Mesenteric fat pad (tissue), 1 donor: ENCODE data around the gene CA12. TPM values are rescaled to one million over a fixed set of nuclear protein-coding genes. Genes with fewer than 3 reads are reported as not detected.
A peak's percentile ranks its signal among the peaks of the same experiment; 100 is the strongest.

Source experiments
- DNase-seq: peaks from one replicate; pipeline ENCODE4 v3.0.0-alpha.2; 2020; ENCODE audit warnings: low spot score
- total RNA-seq: library from RNA; stranded (reverse); fragmentation: NEBNext Ultra II Directional; extraction: Animal tissue kit (Norgen Biotek cat#: 25700); gene quantifications from one replicate; pipeline ENCODE4 v1.2.1, GENCODE V29; 2021
- donor health status: DM: yes; HTN: yes; CAD: no.

CA12 gene
- total RNA-seq, 1 donor from 2014 or later, result 3.1 TPM

DNA sequence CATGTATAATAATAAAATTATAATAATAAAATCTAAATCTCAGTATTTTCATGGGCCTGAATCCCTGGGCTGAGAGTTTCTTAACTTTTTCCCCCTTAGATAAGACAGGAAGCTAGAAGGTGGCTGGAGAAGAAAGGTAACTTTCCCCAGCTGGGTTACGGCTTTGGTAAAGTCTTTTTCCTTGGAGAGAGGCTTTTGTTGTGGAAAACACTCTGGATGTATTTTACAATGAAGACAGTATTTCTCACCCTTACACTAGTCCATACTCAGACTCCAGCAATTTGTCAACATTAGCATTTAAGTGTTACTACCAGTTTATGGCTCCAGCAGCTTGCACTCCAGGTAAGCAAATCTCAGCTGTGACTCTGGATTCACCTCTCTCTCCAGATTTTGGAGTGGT, 69.4 kb downstream of the CA12 start:
- DNase-seq, result no peak

DNA sequence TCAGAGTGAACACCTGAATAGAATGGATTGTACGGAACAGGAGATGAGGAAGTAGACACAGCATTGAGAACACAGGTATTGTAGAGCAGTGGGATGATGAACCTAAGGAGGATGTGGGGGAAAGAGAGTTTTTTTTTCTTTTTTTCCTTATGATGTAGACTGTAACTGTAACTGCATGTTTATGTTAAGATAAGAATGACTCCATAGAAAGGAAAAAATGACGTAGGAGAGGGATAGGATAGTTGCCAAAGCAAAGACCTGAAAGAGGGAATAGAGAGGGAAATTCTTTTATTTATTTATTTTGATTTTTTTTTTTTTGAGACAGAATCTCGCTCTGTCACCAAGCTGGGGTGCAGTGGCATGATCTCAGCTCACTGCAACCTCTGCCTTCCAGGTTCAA, 71.0 kb downstream of the CA12 start:
- no peak for DNase-seq

DNA sequence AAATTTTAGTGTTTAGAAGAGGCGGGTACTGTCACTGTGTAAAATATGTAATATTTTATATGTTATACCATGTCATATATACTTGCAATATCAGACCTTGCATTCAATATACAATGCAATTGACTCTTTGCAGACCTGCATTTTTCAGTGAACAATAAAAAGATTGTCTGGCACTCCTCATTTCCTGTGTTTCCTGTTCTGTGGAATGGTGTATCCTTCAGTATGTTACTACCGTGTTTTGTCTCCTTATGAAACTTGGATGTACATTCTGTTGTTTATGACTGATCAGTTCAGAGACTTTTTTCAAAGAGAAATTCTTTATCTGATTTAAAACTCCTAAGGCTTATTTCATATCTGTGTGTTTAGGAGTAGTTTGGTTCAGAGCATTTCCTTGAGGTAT, 72.7 kb downstream of the CA12 start:
- no peak for DNase-seq

DNA sequence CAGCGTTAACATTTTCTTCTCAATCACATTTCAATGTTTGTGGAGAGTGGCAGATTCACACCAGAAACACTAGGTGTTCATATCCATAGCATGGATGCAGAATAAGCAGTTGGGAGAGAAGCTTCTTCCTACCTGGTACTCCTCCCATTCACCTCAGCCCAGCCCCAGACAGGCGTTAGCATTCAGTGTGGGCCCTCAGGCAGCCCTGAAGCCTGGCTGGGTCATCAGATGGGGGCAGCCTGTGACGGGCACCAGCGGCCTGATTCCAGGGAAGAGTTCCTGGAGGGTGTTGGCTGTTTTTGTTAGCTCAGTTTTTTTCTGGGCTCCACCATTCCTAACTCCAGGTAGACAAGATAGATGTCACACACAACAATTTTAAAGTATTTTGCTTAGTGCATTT, 73.2 kb downstream of the CA12 start:
- DNase-seq, result no peak

DNA sequence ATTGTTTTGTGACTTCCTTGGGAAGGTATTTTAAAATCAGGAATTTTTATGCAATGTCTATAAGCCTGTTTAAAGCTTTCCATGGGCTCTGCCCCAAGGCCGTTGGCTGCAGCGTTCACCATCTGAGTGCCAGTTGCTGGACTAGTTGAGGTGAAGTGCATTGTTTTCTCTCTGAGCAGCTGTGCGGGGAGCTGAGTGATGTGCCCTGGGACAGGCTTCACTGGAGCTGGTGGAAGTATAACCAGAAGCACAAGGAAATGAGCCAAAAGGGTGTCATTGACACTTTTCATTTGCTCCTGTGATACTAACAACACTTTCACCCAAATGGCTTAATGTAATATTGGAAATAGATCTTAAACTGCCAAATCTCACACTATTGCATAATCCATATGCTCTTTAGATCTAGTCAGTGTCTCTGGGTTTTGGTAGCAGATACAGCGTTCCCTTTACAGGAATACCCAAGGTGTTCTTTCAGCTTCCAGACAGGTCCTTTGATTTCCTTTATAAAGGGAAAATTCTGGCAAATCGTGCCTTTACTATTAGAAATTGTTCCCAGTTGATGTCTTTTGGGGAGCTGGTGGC, 75.1 kb downstream of the CA12 start:
- DNase-seq, result no peak

DNA sequence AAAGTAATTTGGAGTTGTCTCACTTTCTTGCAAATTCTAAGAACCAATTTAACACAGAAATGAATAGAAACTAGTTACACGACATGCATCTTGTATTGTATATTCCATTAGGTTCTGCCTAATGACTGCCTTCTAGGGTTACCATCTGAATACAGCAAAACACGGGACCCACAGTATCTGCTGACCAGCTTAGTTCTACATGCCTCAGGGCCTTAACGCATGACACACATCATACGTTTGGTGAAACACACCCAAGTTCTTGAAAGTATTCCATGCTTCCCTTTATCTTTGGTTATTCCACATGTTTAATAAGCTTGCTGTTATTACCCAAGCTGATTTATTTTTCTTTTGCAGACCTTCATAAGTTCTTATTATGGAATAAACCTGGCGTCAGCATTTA, 76.4 kb downstream of the CA12 start:
- DNase-seq, result no peak

DNA sequence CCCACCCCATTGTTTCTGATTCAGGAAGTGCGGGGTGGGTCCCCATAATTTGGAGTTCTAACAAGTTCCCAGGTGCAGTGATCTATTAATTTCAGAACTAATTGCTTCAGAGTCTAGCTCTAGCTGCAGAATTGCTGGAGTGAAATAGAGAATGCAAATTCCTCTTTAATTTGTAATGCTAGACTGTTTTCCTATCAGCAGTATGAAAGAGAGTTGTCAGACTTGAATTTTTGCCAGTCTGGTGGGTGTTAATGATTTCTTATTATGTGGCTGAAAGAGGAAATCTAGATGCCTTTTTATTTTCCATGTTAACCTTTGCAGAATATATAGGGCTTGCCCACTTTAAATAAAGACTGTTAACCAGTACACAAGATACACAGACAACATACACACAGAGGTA, 80.6 kb downstream of the CA12 start:
- DNase-seq, result no peak

DNA sequence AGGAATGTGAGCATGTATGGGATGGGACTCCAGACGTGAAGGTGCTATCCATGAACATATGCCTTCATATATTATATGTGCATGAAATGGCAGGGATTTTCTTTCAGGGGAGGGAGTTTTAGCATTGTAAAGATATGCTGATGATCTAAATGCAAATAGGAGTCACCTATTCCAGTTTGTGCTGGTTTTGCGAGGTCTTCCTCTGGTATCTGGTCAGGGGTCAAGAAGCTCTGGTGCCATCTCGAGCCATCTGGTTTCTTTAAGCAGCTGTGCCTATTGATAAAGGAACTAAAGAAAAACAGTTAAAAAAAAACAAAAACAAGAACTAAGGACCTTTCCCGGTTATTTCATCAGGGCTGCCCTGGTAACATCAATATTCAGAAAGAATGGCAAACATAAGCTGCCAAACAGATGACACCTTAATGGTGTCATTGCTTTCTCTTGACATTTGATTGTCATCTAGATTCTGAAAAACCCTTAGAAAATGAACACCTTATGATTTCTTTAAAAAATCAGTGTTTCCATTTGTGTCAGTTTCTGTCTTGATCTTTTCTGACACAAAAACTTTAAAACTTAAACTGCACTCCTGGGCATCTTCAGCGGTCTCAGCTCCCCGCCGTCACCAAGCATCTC, 81.6 kb downstream of the CA12 start:
- no peak for DNase-seq

DNA sequence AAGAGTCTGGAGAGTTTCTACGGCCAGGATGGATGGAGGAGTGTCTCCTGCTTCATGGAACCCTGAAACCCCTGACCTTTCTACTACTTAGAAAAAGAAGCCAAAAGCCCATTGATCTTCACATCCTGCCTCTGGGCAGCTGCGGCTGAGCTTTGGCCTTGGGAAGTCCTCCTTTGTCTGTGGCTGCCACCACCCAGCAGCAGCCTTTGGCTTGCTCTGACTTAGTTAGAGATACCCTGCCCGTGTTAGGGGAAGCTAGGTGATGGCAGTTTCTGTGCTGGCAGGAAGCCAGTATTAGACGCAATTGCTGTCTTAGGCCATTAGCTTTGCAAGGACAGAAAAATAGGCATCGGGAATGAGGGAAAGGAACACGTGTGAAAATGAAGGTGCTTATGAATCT, 85.5 kb downstream of the CA12 start:
- DNase-seq, result no peak

DNA sequence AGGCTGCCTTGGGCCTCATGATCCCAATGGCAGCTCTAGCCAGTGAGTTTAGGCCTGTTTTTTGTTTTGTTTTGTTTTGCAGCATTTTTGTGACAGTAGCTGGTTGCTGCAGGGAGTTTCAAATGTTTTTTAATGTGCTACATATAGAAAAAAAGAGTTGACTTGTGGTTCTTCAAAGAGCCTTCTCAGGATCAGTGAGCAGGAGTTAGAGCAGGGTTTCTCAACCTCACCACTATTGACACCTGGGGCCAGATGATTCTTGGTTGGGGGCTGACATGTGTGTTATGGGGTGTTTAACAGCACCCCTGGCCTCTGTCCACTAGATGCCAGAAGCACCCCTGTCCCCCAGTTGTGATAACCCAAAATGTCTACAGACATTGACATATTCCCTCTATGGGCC, 86.3 kb downstream of the CA12 start:
- no peak for DNase-seq

DNA sequence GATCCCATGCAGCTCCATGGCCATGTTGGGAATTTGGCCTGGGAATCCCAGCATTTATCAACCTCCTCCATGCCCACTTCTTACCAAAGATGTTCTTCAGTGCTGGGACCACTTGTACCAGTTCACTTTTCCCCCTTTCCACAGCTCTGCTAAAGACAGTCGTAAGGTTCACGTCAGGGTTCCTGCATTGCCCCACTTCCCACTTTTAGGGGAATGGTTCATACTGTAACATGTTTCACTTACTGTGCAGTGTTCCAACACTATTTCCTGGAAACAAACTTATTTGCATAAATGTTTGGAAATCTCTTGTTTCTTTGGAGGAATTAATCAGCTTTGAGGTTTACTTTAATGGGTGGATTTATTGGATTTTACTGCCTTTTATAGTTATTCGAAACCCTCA, 87.3 kb downstream of the CA12 start:
- DNase-seq, result no peak

DNA sequence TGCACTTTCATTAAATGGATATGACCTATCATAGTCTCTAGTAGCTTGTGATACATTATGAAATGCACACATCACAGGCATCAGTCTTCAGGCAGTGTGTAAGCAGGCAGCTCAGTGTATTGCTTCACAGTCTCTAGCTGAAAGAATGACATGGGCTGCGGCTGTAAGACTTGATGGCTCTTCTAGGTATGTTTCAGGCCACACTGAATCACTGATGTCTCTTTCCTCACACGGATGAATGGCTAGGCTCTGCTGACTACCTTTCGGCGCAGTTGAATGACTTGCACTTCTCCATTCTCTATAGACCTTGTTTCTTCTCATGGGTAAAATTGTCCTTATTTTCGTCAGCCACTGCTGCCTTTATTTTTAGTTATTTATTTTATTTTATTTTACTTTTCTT, 88.9 kb downstream of the CA12 start:
- DNase-seq, result no peak

DNA sequence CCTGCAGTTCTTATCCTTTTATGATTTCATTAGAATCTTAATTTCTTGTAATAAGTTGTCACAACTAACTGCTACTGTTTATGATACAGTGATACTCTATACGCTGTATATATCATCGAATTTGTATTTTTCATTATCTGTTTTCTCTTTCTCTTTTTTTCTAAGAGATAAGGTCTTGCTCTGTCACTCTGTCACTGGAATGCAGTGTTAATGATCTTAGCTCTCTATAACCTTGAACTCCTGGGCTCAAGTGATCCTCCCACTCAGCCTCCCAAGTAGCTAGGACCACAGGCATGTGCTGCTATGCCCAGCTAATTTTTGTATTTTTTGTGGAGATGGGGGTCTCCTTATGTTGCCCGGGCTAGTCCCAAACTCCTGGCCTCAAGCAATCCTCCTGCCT, 89.4 kb downstream of the CA12 start:
- no peak for DNase-seq

DNA sequence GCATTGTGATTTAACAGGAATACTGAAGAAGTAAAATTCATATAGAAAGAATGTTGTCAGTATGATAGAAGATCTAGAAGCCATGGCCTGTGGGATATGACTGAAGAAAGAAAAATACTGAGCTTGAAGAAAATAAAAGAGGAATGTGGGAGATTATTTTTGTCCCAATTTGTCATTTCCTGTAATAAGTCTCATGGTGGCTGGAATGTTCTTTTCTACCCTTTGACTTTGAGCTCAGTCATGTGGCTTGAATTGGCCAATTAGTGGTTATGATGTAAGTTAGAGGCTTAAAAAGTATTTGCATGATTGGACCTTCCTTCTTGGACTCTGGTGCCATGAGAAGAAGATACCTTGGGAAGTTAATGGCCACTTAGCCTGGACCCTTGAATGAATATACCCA, 90.1 kb downstream of the CA12 start:
- DNase-seq, result no peak

DNA sequence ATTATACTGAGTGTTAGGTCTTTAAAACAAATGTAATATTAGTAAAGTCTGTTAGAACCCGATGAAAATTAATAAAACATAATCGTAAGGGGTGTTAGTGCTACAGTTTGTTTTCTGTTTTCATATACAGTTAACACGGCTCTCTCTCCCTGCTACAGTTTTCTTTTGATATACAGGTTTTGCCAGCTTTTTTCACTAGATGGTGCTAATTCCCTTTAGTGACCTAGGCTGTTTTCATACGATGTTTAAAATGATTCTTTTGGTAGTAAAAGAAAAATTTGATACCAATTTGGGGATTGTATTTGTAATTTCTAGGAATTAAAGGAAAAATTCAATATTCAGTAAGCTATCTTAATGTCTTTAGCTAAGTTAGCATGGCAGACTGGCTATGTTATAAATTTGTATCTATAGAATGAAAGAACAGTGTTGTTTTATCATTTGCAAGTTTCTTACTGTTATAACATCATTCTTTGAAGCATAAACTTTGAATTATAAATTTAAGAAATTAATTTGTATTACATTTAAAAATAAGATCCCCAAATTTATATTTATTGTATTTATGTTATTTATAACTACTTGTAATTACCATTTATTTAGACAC, 92.8 kb downstream of the CA12 start:
- no peak for DNase-seq

DNA sequence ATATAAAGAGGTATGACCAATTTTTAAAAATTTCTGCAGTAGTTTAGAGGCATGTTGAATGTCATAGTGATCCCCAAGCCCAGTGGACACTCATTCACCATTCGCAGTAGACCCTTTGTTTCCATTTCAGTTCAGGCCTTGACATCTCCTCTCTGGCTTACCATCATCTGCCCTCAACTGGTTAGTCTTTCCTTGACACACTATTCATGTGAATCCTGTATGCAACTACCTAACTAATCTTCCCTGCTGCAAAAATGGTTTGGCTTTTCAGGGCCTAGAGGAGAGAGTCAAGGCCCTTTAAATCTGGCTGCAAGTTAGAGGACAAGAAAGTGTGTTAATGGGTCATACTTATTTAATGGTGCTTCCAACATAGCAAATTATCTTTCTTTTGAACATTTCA, 93.3 kb downstream of the CA12 start:
- no peak for DNase-seq

DNA sequence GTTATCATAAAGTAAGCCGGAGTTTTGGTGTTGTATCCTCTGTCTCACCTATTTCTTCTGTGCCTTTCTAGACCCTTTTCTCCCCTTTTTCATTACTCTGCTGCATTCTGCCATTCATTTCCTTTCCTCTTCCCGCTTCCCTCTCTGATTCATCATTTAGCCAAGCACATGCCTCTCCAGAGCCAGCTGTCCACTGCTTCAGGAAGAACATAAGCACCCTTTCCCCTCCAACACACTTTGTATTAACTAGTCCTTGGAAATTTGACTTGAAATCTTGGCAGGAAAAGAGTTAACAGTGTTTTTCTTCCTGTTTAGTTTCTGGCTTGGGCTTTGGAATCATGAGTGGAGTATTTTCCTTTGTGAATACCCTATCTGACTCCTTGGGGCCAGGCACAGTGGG, 94.5 kb downstream of the CA12 start:
- DNase-seq, result no peak

DNA sequence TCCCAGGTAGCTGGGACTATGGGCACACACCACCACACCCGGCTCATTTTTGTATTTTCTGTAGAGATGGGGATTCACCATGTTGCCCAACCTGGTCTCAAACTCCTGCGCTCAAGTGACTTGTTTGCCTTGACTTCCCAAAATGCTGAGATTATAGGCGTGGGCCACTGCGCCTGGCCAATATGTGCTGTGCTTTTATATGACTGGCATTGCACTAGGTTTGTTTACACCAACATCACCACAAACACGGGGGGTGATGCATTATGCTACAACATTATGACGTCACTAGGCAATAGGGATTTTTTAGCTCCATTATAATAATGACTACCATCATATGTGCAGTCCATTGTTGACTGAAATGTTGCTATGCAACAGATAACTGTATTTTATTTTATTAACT, 97.3 kb downstream of the CA12 start:
- no peak for DNase-seq

DNA sequence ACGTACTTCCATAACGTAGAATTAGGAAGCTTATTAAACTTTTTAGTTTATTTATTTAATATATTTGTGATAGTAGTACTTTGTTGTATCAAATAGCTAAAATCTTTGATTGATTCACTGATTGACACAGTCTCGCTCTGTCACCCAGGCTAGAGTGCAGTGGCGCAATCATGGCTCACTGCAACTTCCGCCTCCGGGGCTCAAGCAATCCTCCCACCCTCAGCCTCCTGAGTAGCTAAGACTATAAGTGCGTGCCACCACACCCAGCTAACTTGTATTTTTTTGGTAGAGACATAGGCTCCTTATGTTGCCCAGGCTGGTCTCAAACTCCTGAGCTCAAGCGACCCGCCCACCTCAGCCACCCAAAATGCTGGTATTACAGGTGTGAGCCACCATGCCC, 98.5 kb downstream of the CA12 start:
- DNase-seq, result no peak

DNA sequence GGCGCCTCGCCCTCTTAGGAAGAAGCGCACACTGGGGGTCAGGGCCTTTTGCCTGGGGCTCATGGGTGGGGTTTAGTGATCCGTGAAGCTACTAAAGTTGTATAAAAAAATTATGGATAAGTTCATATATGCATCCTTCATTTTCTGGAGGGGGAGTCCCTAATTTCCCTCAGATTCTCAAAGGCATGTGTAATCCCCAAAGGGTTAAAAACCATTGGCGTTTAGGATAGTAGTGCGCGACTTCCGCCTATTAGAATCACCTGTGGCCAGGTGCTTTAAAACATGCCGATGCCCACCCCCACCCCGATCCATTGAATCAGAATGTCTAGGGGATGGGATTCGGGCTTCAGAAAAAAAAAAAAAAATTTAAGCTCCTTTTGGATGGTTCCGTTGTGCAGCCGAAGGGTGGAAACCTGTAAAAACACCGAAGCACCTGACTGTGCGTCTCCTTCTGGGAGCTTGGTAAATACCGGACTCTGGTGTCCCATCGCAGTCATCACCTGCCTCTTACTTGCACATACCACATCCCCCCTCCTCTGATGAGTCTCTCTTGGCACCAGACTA, 103.7 kb downstream of the CA12 start:
- no peak for DNase-seq

DNA sequence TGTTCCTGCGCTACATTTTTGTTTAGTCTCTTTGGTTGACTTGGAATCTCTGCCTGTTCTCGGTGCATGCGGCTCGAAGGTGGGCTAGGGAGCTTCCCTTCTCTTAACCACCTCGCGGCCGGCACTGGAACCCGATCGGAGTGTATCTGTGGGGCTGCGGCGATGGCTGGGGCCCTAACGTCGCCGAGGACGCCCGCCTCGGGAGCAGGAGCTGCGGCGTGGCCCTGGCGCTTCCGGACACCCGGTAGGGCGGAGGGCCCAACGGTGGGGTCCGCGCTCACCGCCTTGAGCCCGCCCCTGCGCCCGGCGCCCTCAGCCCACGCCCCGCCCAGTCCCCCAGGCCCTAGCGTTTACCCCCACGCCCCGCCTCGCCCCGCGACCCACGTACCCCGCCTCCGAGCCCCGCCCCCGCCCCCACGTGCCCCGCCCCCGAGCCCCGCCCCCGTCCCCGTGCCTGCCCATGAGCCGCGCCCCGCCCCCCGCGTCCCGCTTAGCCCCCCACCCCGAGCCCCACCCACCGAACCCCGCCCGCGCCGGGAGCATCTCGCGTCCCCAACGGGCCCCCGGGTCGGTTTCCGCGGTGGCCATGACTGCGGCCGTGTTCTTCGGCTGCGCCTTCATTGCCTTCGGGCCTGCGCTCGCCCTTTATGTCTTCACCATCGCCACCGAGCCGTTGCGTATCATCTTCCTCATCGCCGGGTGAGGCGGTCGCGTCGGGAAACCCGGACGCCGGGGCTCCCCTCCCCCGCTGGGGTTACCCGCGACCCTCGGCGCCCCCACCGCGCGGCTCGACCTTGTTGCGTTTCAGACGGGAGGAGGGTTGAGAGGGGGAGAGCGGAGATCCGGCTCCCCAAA, 104.4 kb downstream of the CA12 start, which contains the start of gene APH1B:
TSS of gene APH1B (plus strand) at position 568 of the 855 bp plus-strand sequence. CDS start at position 587, 19 bp downstream.
- peak; percentile 93 for DNase-seq
